Esophagus (tissue), 2 donors: ENCODE measurements around the gene SERPING1. TPM values are rescaled to one million over a fixed set of nuclear protein-coding genes. Genes with fewer than 3 reads are reported as not detected.

Experiments
- H3K27ac ChIP-seq, 2 donors: one replicate each; pipeline ENCODE4 v1.5.1; 2013; ENCODE audit warnings: low read depth in 2 of 2, mild to moderate bottlenecking in 2 of 2, inconsistent platforms in 1 of 2, low read length in 1 of 2, moderate library complexity in 1 of 2
- H3K27me3 ChIP-seq, 2 donors: one replicate each; pipeline ENCODE4 v1.6.1; 2013; ENCODE audit warnings: low read length in 2 of 2, control low read depth in 1 of 2, mild to moderate bottlenecking in 1 of 2; ENCODE audit not compliant: insufficient read depth in 2 of 2, control insufficient read depth in 1 of 2
- H3K36me3 ChIP-seq, 2 donors: one replicate each; pipeline ENCODE4 v1.6.1; 2013; ENCODE audit warnings: low read length in 1 of 2; ENCODE audit not compliant: control insufficient read depth in 2 of 2, insufficient read depth in 2 of 2
- H3K4me1 ChIP-seq, 2 donors: one replicate each; pipeline ENCODE4 v1.6.1; 2013; ENCODE audit warnings: low read length in 1 of 2; ENCODE audit not compliant: control insufficient read depth in 2 of 2, insufficient read depth in 2 of 2
- H3K4me3 ChIP-seq, 2 donors: one replicate each; pipeline ENCODE4 v1.5.1; 2013; ENCODE audit warnings: low read length in 2 of 2, mild to moderate bottlenecking in 2 of 2, low read depth in 1 of 2, moderate library complexity in 1 of 2
- H3K9me3 ChIP-seq, 2 donors: one replicate each; pipeline ENCODE4 v1.6.1; 2013; ENCODE audit warnings: mild to moderate bottlenecking in 2 of 2, low read depth in 1 of 2, low read length in 1 of 2, moderate library complexity in 1 of 2; ENCODE audit not compliant: control insufficient read depth in 2 of 2, insufficient read depth in 1 of 2
- WGBS, 2 donors: extraction: QIAGEN DNeasy Blood & Tissue Kit; methylation state at CpG; one replicate each; pipeline ENCODE4 v1.1.7; 2013; 5-methylcytosine and 5-hydroxymethylcytosine counted together
- polyA plus RNA-seq, 2 donors: library from polyadenylated mRNA; stranded (reverse); fragments of 200-250 nt; gene quantifications; one replicate each; pipeline ENCODE4 v1.2.3, GENCODE V29; 2013
- donor health status: healthy with polysubstance abuse.
- donor health status: Bipolar disorder and iron deficiency.

The SERPING1 gene
- polyA plus RNA-seq, 2 donors = 36.5 to 99.3 TPM

DNA sequence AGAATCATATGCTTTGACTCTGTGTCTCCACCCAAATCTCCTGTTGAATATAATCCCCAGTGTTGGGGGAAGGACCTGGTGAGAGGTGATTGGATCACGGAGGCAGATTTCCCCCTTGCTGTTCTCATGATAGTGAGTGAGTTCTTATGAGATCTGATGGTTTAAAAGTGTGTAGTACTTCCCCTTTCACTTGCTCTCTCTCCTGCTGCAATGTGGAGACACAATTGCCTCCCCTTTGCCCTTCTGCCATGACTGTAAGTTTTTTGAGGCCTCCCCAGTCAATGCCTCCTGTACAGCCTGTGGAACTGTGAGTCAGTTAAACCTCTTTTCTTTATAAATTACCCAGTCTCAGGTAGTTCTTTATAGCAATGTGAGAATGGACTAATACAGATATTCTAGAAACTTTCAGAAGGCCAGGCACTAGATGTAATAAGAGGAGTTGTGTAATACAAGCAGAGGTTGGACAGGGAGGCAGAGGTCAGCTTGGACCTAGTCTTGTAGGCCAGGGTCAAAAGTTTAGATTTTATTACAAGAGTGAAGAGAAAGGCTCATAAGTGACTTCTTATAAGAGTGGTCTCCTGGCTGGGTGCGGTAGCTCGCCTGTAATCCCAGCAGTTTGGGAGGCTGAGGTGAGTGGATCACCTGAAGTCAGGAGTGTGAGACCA is 9.3 kb upstream of the SERPING1 start:
- Histone ChIP-seq H3K36me3 (no peaks in the 10 kb centered on the region), H3K4me1 (no peaks in the 10 kb centered on the region), H3K27ac (no peak overlapping the region), H3K27me3 (no peaks in the 10 kb centered on the region), H3K9me3 (no peaks in the 10 kb centered on the region), H3K4me3 (no peak overlapping the region)
- WGBS, 2 donors = 85 to 92% methylated on average over 3 of the region's 3 CpGs

DNA sequence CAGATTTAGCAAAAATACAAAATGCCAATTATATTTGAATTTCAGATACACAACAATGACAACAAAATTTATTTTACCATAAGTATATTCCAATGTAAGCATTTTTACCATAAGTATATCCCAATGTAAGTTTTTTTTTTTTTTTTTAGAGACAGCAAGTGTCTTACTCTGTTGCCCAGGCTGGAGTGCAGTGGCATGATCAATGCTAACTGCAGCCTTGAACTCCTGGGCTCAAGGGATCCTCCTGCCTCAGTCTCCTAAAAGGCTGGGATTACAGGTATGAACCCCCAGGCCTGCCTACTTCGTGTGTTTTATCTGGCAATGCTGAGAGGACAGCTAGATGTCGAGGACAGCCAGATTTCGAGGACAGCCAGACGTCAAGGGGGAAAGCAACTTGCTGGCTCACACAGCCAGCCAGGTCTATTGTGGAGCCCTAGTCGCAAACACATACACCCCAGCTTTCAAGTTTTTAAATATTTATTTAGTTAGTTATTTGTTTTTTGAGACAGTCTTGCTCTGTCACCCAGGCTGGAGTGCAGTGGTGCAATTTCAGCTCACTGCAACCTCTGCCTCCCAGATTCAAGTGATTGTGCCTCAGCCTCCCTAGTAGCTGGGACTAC is 1.1 kb upstream of the SERPING1 start:
- Histone ChIP-seq H3K9me3 (no peaks in the 10 kb centered on the region), H3K36me3 (no peaks in the 10 kb centered on the region), H3K4me1 (peaks cover 0 to 2% of the 10 kb centered on the region in 2 donors), H3K4me3 (no peak overlapping the region), H3K27ac (peak overlapping the region in 1 of 2 donors; percentile 71), H3K27me3 (no peaks in the 10 kb centered on the region)
- WGBS, 2 donors = 70 to 81% methylated on average over 5 of the region's 5 CpGs

GRCh38 chr11:57597916-57598830 is 688 bp downstream of the SERPING1 start:
- no peaks in the 10 kb centered on the region for H3K27me3 ChIP-seq
- no peaks in the 10 kb centered on the region for H3K36me3 ChIP-seq
- peak overlapping the region; percentile 28 to 52 for H3K4me3 ChIP-seq
- peak overlapping the region; percentile 71 to 86 for H3K27ac ChIP-seq
- H3K9me3 ChIP-seq = no peaks in the 10 kb centered on the region
- peaks cover 0 to 2% of the 10 kb centered on the region in 2 donors for H3K4me1 ChIP-seq
- WGBS, 2 donors = 4 to 6% methylated on average over 28 to 33 of the region's 33 CpGs

DNA sequence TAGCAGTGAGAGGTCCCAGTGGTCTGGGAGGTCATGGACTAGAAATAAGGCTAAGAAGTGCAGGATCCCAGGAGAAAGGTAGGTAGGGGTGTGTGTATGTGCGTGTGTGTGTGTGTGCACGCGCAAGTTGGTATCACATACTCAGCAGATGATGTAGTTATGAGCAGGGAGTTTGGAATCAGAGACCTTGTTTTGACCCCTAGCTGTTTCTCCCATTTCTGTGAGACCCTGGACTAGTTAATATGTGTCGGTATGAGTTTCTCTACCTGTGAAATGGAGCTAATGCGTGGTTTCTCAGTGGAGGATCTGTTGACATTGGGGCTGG is 1.3 kb downstream of the SERPING1 start:
- H3K9me3 ChIP-seq = no peaks in the 10 kb centered on the region
- peaks cover 0 to 2% of the 10 kb centered on the region in 2 donors for H3K4me1 ChIP-seq
- H3K36me3 ChIP-seq = no peaks in the 10 kb centered on the region
- H3K27ac ChIP-seq = peak overlapping the region; percentile 71 to 86
- peak overlapping the region in 1 of 2 donors; percentile 52 for H3K4me3 ChIP-seq
- WGBS, 2 donors = 58 to 71% methylated on average over 5 of the region's 5 CpGs
- no peaks in the 10 kb centered on the region for H3K27me3 ChIP-seq

DNA sequence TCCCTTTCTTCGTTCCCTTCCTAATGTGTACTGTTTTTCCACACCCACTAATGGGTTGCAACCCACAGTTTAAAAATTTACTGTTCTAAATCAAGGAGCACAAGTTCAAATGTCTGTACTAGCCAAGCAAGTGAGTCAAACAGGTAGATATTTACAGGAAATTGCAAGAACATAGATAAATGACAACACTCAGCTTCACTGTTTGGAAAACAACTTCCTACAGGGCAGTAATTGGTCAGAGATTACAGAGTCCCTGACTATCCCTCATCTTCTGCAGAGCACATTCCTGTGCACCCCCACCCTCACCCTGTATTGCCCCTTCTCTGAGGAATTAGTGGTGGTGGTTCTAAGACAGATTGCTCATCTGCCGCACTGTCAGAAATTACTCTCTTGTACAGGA is 1.9 kb downstream of the SERPING1 start:
- no peak overlapping the region for H3K4me3 ChIP-seq
- no peaks in the 10 kb centered on the region for H3K27me3 ChIP-seq
- H3K9me3 ChIP-seq = no peaks in the 10 kb centered on the region
- peak overlapping the region in 1 of 2 donors; percentile 71 for H3K27ac ChIP-seq
- no peaks in the 10 kb centered on the region for H3K36me3 ChIP-seq
- WGBS, 2 donors = 38 to 80% methylated on average over 2 of the region's 2 CpGs
- peaks cover 0 to 2% of the 10 kb centered on the region in 2 donors for H3K4me1 ChIP-seq

DNA sequence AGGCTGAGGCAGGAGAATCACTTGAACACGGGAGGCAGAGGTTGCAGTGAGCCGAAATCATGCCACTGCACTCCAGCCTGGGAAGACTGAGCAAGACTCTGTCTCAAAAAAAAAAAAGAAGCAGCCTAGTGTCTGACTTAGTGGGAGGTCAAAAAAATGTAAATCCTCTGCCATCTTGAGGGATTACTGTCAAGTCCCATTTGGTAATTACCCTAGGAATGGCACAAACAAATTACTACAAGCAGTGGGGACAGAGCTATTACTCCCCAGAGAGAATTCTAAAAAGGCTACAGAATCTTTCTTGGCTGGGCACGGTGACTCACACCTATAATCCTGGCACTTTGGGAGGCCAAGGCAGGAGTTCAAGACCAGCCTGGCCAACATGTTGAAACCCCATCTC is 3.8 kb downstream of the SERPING1 start:
- Histone ChIP-seq H3K27me3 (no peaks in the 10 kb centered on the region), H3K27ac (no peak overlapping the region)
- 87 to 91% methylated on average over 3 of the region's 3 CpGs for WGBS, 2 donors

GRCh38 chr11:57604296-57605027 is 7.0 kb downstream of the SERPING1 start:
- Histone ChIP-seq H3K27ac (no peak overlapping the region), H3K9me3 (no peaks in the 10 kb centered on the region), H3K4me1 (no peaks in the 10 kb centered on the region), H3K27me3 (no peaks in the 10 kb centered on the region), H3K36me3 (no peaks in the 10 kb centered on the region), H3K4me3 (no peak overlapping the region)
- WGBS, 2 donors = 53 to 57% methylated on average over 8 of the region's 8 CpGs

More for the DNA sequence above, 3.8 kb downstream of the SERPING1 start:
- H3K36me3 ChIP-seq = no peaks in the 10 kb centered on the region
- no peaks in the 10 kb centered on the region for H3K9me3 ChIP-seq
- H3K4me1 ChIP-seq = peaks cover 0 to 2% of the 10 kb centered on the region in 2 donors
- no peak overlapping the region for H3K4me3 ChIP-seq

DNA sequence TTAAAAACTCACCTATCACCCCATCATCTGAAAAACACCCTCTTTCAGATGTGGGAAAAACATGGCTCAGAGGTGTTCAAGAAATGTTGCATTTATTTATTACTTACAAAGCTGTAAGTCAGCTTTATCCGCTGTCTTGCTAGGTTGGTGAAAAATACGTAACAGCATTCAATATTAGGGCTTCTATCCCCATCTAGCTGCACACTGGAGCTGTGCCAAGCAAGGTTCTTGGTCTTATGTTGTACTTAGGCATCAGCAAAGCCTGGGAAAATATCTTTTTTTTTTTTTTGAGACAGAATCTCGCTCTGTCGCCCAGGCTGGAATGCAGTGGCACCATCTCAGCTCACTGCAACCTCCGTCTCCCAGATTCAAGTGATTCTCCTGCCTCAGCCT is 7.5 kb downstream of the SERPING1 start:
- no peak overlapping the region for H3K4me3 ChIP-seq
- H3K36me3 ChIP-seq = no peaks in the 10 kb centered on the region
- H3K27ac ChIP-seq = no peak overlapping the region
- 93 to 96% methylated on average over 5 of the region's 5 CpGs for WGBS, 2 donors
- no peaks in the 10 kb centered on the region for H3K9me3 ChIP-seq
- no peaks in the 10 kb centered on the region for H3K4me1 ChIP-seq
- H3K27me3 ChIP-seq = no peaks in the 10 kb centered on the region

DNA sequence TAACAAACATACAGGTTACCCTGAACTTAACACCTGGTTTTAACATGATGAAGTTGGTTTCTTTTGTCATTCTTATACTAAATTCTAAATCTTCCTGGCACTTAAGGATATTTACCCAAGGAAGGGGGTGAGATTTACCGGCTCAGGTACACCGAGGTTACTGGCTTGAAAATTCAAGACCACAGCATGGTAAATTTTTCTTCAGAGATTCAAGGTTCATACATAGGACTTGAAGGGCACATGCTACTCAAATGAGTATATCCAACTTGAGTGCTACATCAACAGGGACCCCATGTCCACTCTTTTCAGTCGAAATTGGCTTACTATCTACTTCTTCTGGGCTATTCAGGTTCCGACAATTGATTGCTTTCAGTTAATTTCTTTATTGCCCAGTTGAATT is 12.7 kb downstream of the SERPING1 start:
- Histone ChIP-seq H3K9me3 (no peaks in the 10 kb centered on the region), H3K36me3 (peaks cover 0 to 8% of the 10 kb centered on the region in 2 donors), H3K4me3 (no peak overlapping the region), H3K27ac (no peak overlapping the region), H3K4me1 (no peaks in the 10 kb centered on the region), H3K27me3 (no peaks in the 10 kb centered on the region)
- 87 to 91% methylated on average over 4 of the region's 4 CpGs for WGBS, 2 donors
